Measurements from ENCODE around the gene TUBGCP6. TPM values are rescaled to one million over a fixed set of nuclear protein-coding genes. Genes with fewer than 3 reads are reported as not detected.

The TUBGCP6 gene
- total RNA-seq, 1 donor from 2014 or later: 29.3 TPM

- no peak for FAIRE-seq
Observed at GRCh38 chr22:50253941-50254340, 9.1 kb upstream of the TUBGCP6 start.

DNA sequence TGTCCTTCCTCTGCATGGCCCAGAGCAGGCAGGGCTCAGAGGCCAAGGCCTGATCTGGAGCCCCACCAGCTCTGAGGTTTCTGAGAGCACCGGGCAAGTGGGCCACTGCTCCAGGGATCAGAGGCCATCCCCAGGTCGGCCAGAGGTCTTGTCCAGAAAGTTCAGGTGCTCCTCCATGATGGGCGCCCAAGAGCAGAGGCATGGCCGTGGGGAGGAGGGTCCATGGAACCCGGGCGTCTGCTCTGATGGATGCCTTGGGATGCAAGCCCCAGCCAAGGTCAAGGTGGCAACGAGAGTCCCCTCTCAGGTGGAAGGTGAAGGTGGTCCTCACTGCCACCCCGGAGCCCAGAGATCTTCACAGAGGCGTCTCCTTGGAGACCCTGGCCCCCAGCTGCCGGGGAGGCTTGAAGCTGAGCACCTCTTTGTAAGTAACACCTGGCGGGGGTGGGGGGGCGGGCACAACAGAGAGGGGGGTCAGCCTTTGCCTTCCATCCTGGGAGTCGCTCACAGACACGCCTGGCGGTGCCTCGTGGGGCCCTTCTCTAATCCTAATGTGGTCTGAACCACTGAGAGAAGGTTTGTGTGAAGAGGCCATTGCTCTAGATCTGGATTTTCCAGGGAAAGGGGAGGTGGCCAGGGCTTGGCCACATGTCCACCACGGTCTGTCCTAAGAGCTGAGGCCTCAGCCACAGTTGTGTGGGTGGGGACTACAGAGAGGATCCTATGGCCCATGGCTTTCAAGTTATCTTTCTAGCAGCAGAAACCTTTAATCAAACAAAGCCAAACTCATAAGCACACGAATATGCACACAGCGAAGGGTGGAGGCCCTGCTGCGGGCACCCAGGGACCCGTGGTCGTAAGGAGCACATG, 8.5 kb upstream of the TUBGCP6 start:
- DNase-seq (ENCODE audit: low spot score in 2 of 2): no peak
- no peak for FAIRE-seq

More at GRCh38 chr22:50253941-50254340, 9.1 kb upstream of the TUBGCP6 start:
- no peak for DNase-seq (ENCODE audit: low spot score in 2 of 2)

DNA sequence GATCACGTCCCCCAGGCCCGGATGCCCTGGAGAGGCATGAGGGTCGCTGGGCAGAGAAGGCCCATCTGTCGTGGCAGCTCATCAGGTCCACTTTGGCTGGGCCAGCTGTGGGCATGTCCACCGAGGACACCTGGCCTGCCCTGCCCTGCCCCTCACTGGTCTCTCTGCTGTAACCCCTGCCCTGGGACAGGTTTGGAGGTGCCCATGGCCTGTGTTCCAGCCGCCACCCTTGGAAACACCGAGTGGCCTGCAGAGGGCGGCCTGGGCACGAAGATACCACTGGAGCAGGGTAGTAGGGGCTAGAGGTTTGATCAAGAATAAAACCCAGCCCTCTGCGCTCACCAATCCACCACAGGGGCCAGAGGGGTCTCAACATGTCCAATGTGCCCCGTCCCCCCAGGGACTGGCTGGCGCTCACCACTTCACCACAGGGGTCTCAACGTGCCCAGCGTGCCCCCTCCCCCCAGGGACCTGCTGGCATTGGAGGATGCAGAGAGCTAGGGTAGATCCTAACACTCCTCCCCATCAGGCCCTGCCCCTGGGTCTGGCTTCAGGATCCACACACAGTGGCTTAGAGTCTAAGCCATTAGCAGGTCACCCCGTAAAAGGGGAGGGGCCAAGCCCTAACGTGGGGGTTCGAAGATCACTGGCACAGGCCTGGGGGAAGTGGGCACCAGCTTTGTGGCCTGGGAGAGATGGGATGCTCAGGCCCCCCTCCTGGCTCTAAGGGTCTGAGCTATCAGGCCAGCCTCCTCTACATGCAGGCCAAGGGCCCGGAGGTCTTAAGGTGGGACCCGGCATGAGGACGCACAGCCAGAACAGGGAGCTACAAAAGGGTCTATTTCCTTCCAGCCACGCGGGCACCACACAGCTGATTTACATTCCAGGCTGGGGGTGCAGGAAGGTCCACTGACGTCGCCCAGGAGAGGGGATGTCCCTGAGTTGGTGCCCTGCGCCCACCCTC, 7.5 kb upstream of the TUBGCP6 start:
- FAIRE-seq (no peak), DNase-seq (ENCODE audit: low spot score in 2 of 2) (peak in 1 of 2 donors; percentile 75)

GRCh38 chr22:50251477-50252081, 6.8 kb upstream of the TUBGCP6 start:
- FAIRE-seq (no peak), DNase-seq (ENCODE audit: low spot score in 2 of 2) (no peak)

GRCh38 chr22:50250555-50251476, 6.0 kb upstream of the TUBGCP6 start, which contains the start of gene HDAC10:
TSS of gene HDAC10 (minus strand) at chr22:50251265. CDS start at chr22:50251032, 233 bp downstream.
- FAIRE-seq: no peak

DNA sequence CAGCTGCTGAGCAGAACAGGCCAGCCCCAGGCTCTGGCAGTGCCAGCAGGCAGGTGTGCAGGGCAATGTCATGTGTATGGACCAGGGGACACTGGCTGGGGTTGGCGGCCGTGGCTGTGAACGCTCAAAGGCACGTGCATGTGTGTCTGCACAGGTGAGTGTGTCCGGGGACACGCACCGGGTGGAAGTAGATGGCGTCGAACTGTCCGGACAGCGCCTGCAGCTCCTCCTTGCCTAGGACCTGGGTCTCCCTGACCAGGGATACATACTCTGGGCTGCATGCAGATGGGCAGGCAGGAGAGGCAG, 5.4 kb upstream of the TUBGCP6 start:
- no peak for FAIRE-seq
- DNase-seq (ENCODE audit: low spot score in 2 of 2): no peak

More at GRCh38 chr22:50250555-50251476, 6.0 kb upstream of the TUBGCP6 start, which contains the start of gene HDAC10:
- peak; percentile 73 to 78 for DNase-seq (ENCODE audit: low spot score in 2 of 2)

GRCh38 chr22:50249341-50250248, 4.8 kb upstream of the TUBGCP6 start:
- DNase-seq (ENCODE audit: low spot score in 2 of 2) (no peak), FAIRE-seq (no peak)

- no peak for FAIRE-seq
- no peak for DNase-seq (ENCODE audit: low spot score in 2 of 2)
Observed at GRCh38 chr22:50248196-50249081, 3.6 kb upstream of the TUBGCP6 start.

DNA sequence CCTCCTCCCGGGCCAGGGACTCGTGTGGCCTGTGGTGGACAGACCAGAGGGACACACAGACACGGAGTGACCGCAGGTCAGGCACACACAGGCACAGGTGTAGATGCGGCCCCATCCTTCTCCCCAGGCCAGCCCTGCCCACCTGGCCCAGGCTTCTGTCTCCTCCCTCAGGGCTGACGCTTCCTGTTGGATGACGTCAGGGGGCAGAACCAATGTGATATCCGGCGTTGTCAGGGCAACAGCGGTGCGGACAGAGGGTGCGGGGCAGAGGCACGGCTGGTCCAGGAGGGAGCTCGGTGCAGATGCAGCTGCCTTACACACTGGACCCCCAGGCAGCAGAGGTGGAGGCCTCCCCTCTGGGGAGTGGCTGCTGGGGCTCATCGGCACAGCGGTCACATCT, 2.9 kb upstream of the TUBGCP6 start:
- FAIRE-seq: no peak
- no peak for DNase-seq (ENCODE audit: low spot score in 2 of 2)

DNA sequence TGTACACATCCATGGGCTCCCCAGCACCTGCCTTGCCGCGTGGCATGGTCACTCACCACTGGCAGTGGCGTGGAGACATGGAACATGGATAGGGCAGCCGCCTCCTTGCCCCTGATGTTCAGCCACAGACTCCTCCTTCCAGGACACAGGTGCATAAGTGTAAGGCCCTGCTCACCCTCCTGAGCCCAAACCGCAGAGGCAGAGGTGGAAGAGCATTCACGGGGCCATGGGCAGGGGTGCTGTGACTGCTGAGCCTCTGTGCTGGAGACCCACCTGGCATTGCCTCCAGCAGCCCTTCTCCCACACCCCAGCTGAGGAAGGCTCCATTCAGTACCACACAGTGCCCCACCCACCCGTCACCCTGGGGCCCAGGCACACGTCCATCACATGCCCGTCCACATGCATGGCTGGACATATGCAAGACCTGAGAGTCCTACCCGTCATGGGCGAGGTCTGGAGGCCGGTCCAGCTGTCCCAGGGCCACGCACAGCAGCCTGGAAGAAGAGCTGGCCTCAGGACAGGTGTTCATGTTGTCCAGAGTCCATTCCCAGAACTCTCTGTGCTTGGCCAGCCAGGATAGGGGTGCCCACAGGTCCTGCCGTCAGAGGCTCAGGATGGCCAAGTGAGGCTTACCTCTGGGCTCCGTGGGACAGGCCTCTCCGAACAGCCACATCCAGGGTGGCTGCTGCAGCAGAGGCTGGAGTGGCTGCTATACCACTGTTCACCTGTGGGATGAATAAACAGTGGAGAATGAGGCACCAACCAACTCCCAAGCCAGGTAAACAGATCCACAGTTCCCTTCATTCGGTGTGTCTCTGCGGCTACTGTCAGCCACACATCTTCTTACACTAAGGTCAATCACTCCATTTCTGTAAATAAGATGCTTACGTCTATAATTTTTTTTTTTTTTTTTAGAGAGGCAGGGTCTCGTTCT, 1.7 kb upstream of the TUBGCP6 start:
- no peak for FAIRE-seq

GRCh38 chr22:50245214-50246072, 620 bp upstream of the TUBGCP6 start:
- DNase-seq (ENCODE audit: low spot score in 2 of 2) (no peak), FAIRE-seq (no peak)

More for the DNA sequence above, 1.7 kb upstream of the TUBGCP6 start:
- no peak for DNase-seq (ENCODE audit: low spot score in 2 of 2)

DNA sequence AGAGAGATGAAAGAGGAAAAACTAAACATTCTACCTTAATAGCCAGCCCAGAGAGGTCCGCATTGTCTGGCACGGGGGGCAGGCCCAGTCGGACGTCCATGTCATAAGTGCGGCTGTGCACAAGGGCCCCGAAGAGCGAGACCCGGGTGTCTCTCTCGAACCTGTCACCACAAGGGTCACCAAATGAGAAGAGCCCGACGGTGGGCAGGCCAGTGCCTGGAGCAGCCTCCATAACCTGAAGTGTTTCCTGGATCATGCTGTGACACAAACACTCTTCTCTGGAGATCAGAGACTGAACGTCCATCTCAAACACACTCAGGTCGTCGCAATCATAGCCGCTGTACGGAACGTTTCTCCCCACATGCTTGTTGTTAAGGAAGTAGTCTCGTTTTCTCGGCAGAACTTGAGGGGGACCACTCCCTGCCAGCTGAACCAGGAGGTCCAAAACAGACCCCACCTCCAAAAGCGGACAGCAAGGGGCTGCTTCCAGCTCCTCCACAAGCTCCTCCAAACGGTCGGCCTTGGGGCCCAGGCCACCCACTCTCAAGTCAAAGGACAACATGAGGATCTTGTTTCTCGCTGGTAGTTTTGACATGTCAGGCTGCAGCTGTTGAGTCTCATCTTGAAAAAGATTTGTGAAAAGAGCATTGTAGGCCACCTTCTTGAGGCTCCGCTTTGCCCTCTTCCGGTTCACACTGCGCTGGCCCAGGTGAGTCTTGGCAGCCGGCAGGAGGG, 971 bp downstream of the TUBGCP6 start:
- FAIRE-seq (no peak), DNase-seq (ENCODE audit: low spot score in 2 of 2) (no peak)

DNA sequence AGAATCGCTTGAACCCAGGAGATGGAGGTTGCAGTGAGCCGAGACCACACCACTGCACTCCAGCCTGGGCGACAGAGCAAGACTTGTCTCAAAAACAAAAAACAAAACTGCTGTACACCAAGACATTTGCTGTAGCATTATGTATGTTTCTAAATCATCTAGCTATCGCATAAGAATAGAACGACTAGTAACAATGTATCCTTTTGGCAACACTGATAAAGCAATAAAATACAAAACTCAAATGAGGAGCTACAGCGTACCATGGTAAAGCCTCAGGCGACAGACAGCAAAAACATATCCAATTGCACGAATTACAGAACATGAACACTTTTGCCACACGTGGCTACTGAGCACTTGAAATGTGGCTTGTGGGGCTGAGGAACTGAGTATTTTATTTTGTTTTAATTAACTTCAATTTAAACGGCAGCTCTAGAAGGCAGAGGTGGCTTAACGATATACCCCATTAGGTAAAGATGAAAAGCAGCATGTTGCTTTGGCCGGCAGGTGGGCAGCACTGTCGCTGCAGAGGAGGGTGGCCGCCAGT, 2.3 kb downstream of the TUBGCP6 start:
- DNase-seq (ENCODE audit: low spot score in 2 of 2): no peak

DNA sequence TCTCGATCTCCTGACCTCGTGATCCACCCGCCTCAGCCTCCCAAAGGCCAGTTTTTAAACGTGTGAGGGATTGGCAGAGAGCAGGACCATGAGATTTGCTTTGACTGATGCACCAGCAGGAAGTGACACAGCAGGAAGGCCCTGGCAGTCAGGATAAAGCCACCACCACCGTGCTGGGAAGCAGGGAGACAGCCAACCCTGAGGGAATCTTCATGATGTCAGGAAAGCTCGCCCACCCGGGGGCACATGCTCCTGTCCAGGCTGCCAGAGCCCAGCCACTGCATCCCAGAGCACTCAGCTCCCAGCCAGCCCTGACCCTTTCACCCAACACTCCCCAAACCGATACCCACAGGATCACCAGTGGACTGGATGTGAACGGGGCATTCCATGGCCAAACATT, 6.1 kb downstream of the TUBGCP6 start:
- no peak for DNase-seq (ENCODE audit: low spot score in 2 of 2)
- FAIRE-seq: no peak

More for the DNA sequence above, 2.3 kb downstream of the TUBGCP6 start:
- no peak for FAIRE-seq
